Kidney (tissue), 14 donors: ENCODE results near the gene GDF15. TPM values are rescaled to one million over a fixed set of nuclear protein-coding genes. Genes with fewer than 3 reads are reported as not detected.

Experiments
- DNase-seq, 5 donors: peaks; one replicate each; pipeline ENCODE4 v3.0.0-alpha.2; 2013 to 2020
- FAIRE-seq: peaks from 2 replicates; lab custom pipeline; 2012; peaks lifted over from hg19 to GRCh38; lab: Jason Lieb, UNC
- H3K27ac ChIP-seq, 2 donors: one replicate each; pipeline ENCODE4 v1.7.0; 2013; ENCODE audit warnings: low read depth in 2 of 2, low read length in 2 of 2, inconsistent platforms in 1 of 2
- H3K27me3 ChIP-seq: one replicate; pipeline ENCODE4 v1.7.1; 2013; ENCODE audit warnings: low read length, inconsistent platforms; ENCODE audit not compliant: control insufficient read depth, insufficient read depth
- H3K36me3 ChIP-seq, 3 donors: one replicate each; pipeline versions ENCODE4 v1.7.0 to v1.7.1; 2013; ENCODE audit warnings: low read length in 3 of 3, control low read depth in 1 of 3, inconsistent platforms in 1 of 3; ENCODE audit not compliant: insufficient read depth in 3 of 3, control insufficient read depth in 2 of 3
- H3K4me1 ChIP-seq, 3 donors: one replicate each; pipeline versions ENCODE4 v1.7.0 to v1.7.1; 2013; ENCODE audit warnings: low read length in 3 of 3, inconsistent platforms in 1 of 3, low read depth in 1 of 3; ENCODE audit not compliant: control insufficient read depth in 2 of 3, insufficient read depth in 2 of 3
- H3K4me3 ChIP-seq, 3 donors: one replicate each; pipeline versions ENCODE4 v1.7.0 to v1.8.1; 2013; ENCODE audit warnings: low read length in 3 of 3, control low read depth in 1 of 3, inconsistent platforms in 1 of 3
- H3K9ac ChIP-seq, 3 donors: one replicate each; pipeline versions ENCODE4 v1.7.0 to v1.7.1; 2013; ENCODE audit warnings: low read length in 3 of 3, control low read depth in 1 of 3, inconsistent platforms in 1 of 3
- H3K9me3 ChIP-seq, 3 donors: one replicate each; pipeline versions ENCODE4 v1.7.0 to v1.7.1; 2013; ENCODE audit warnings: low read length in 3 of 3, control low read depth in 1 of 3, inconsistent platforms in 1 of 3; ENCODE audit not compliant: control insufficient read depth in 2 of 3, insufficient read depth in 1 of 3
- CTCF ChIP-seq: IDR thresholded peaks from 3 replicates; pipeline ENCODE4 v1.5.1; 2012; ENCODE audit warnings: mild to moderate bottlenecking, moderate library complexity, borderline replicate concordance; ENCODE audit not compliant: insufficient read depth; ENCODE audit errors: extremely low read depth
- intact Hi-C: fragments of 100-400 bp; cut with DNase I; formaldehyde crosslinking; loops from one replicate; pipeline ENCODE4 v1.11.1; 2022
- polyA plus RNA-seq: library from polyadenylated mRNA; stranded (reverse); fragments of 350-450 nt; fragmentation: Illumina TruSeq; extraction: RNeasy Lipid Tissue Mini Kit (QIAGEN cat#74804); gene quantifications from one replicate; pipeline ENCODE4 v1.2.3, GENCODE V29; 2014; ENCODE audit warnings: low read depth, low replicate concordance; ENCODE audit not compliant: insufficient read depth
- total RNA-seq: library from RNA; stranded (reverse); fragmentation: NEBNext Ultra II Directional; extraction: Animal tissue kit (Norgen Biotek cat#: 25700); gene quantifications from one replicate; pipeline ENCODE4 v1.2.1, GENCODE V29; 2021
- donor health status: control.
- donor health status: control.
- donor health status: control.
- donor health status: control.
- donor health status: control.
- donor health status: DM: yes; HTN: yes; CAD: no.
- donor health status: Normal renal cell carcinoma (clear cell type).

Gene GDF15
- total and polyA plus RNA-seq, 2 donors from 2014 or later, result 51.2 to 154 TPM

DNA sequence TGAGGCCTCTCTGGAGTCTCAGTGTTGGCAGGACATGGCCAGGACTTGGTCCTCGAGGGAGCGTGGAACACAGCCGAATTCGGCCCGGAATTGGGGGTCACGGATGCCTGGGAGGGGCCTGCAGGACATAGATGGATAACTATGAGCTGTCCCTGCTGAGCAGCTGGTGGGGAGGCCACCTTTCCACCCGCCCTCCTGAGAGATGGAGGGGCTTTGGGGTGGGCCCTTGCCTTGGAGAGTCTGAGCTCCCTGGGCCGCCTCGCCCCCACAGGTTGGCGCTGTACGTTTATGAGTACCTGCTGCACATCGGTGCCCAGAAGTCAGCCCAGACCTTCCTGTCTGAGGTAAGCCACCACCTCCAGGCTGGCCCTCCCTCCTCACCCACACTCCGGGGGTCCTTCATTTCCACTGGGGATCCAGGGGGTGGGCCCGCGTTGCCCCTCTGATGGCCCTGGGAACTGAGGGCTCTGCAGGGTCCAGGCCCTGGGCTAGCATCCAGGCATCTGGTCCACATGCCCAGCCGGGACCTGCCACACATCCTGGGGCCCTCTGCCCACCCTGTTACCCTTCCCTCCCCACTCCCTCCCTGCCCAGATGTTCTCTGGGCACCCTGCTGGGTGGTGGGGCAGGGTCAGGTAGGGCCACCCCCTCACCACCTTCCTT is 41.3 kb downstream of the GDF15 start:
- H3K4me1 ChIP-seq, result peaks cover 0 to 11% (median 0%) of the 10 kb centered on the region in 3 donors
- DNase-seq (peak in 1 of 5 donors; percentile 59), FAIRE-seq (no peak)
- H3K4me3 ChIP-seq, result no peak overlapping the region
- H3K9me3 ChIP-seq, result no peaks in the 10 kb centered on the region
- H3K9ac ChIP-seq, result no peak overlapping the region
- TF ChIP-seq CTCF, result no peak
- H3K27me3 ChIP-seq, result no peaks in the 10 kb centered on the region
- no peak overlapping the region for H3K27ac ChIP-seq
- intact Hi-C loops, result no loop called here
- H3K36me3 ChIP-seq, result no peaks in the 10 kb centered on the region

DNA sequence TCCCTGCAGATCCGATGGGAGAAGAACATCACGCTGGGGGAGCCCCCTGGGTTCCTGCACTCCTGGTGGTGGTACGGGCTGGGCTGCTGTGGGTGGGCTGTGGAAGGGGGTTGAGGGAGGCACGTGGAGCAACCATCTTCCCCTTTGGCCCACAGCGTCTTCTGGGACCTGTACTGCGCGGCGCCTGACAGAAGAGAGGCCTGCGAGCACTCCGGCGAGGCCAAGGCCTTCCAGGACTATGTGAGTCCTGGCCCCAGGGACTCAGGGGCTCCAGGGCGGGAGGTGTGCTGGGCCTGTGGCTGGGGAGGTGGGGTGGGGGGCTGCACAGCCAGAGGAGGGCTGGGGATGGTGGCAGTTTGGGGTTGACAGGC is 41.8 kb downstream of the GDF15 start:
- Histone ChIP-seq H3K27ac (no peak overlapping the region), H3K4me1 (peaks cover 0 to 11% (median 0%) of the 10 kb centered on the region in 3 donors), H3K9ac (no peak overlapping the region), H3K27me3 (no peaks in the 10 kb centered on the region), H3K36me3 (no peaks in the 10 kb centered on the region), H3K9me3 (no peaks in the 10 kb centered on the region), H3K4me3 (no peak overlapping the region)
- FAIRE-seq, result no peak
- intact Hi-C loops, result no loop called here
- TF ChIP-seq CTCF, result no peak
- peak in 1 of 5 donors; percentile 61 for DNase-seq

DNA sequence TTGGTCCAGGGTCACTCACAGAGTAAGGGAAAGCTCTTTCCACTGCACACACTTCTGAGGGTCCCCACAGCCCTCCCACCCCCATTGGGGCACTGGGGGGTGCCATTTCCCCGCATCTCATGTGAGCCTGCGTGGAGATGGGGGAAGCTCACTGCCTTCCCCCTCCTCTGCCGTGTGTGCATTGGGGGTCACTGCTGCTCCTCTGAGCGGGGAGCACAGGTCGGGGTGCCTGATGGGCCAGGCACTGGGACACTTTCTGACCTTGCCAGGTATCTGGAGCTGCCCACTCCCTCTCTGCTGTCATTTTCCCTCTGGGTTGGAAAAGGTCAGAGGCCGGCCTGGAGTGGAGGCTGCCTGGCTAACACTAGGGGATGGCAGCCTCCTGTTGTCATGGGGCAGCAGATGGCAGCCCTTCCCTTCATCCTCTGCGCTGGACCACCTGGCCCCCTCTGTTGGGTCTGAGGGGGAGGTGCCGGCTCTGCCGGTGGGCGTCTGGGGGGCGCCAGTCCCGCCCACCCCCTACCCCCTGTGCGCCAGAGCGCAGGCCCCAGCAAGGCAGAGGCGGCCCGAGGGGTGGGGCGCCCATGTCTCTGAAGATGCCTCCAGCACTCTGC is 42.3 kb downstream of the GDF15 start:
- intact Hi-C loops, result no loop called here
- no peak for FAIRE-seq
- Histone ChIP-seq H3K27ac (no peak overlapping the region), H3K27me3 (no peaks in the 10 kb centered on the region), H3K4me3 (no peak overlapping the region), H3K9me3 (no peaks in the 10 kb centered on the region), H3K4me1 (peaks cover 0 to 11% (median 0%) of the 10 kb centered on the region in 3 donors), H3K36me3 (no peaks in the 10 kb centered on the region), H3K9ac (no peak overlapping the region)
- no peak for TF ChIP-seq CTCF
- no peak for DNase-seq
